K562 (cell line): Measurements from ENCODE around the gene EYA2. TPM values are rescaled to one million over a fixed set of nuclear protein-coding genes. Genes with fewer than 3 reads are reported as not detected.

ENCODE experiments used
- ATAC-seq: fragments of 200-7000 bp; cut with Tn5 transposase; 3 replicates; pipeline ENCODE4 v1.9.1; 2020; ENCODE audit warnings: moderate library complexity
- BruUV-seq: library from RNA; stranded (reverse); fragments of 400-500 nt; replicated peaks from 2 replicates; lab custom pipeline; 2021; lab: Mats Ljungman, UMichigan
- CTCF ChIA-PET: fragments of 300-600 bp; formaldehyde crosslinking; extraction: SDS; loops from one replicate; lab custom pipeline; 2021; ENCODE audit warnings: low intra/inter-chr PET ratio; lab: Yijun Ruan, JAX
- POLR2A ChIA-PET: fragments of 300-600, 350-650 bp; sonication (Branson Sonifier 250); formaldehyde crosslinking; extraction: SDS; loops from one replicate; lab custom pipeline; 2021; ENCODE audit warnings: antibody characterized with exemption, inconsistent platforms; lab: Yijun Ruan, JAX
- DNase-seq, 4 experiments: peaks; one replicate each; pipeline versions ENCODE4 v3.0.0 to v3.0.0-alpha.2; 2011 to 2018; ENCODE audit warnings: low spot score in 3 of 4, mixed read lengths in 3 of 4; ENCODE audit errors: extremely low read depth in 1 of 4
- FAIRE-seq: peaks from 2 replicates; lab custom pipeline; 2011; peaks lifted over from hg19 to GRCh38; lab: Jason Lieb, UNC
- H2AFZ ChIP-seq: 2 replicates; pipeline ENCODE4 v1.6.0; 2011; ENCODE audit warnings: low read depth, low read length, control low read depth, inconsistent platforms
- H3K27ac ChIP-seq: fragments of 200-600 bp; 3 replicates; pipeline ENCODE4 v1.8.0; 2011; ENCODE audit warnings: low read depth, mild to moderate bottlenecking, control low read depth, inconsistent platforms, low read length, moderate library complexity, mixed read lengths; ENCODE audit errors: extremely low read depth
- H3K27me3 ChIP-seq, 2 experiments: fragments of 300-600 bp in 1 of 2; 2 replicates in 1 of 2; 3 replicates in 1 of 2; pipeline versions ENCODE4 v1.6.0 to v1.8.0; 2011; ENCODE audit warnings: inconsistent platforms in 2 of 2, low read length in 2 of 2, mild to moderate bottlenecking in 1 of 2, mixed read lengths in 1 of 2, moderate library complexity in 1 of 2; ENCODE audit not compliant: control insufficient read depth in 2 of 2, insufficient read depth in 2 of 2
- H3K36me3 ChIP-seq: fragments of 300-600 bp; 3 replicates; pipeline ENCODE4 v1.8.0; 2011; ENCODE audit warnings: mild to moderate bottlenecking, low read length, inconsistent platforms; ENCODE audit not compliant: control insufficient read depth, insufficient read depth
- H3K4me1 ChIP-seq, 2 experiments: fragments of 200-600 bp in 1 of 2; replicated peaks in 1 of 2; 2 replicates in 1 of 2; 3 replicates in 1 of 2; pipeline versions ENCODE4 v1.5.1 to v1.8.0; 2011; ENCODE audit warnings: inconsistent platforms in 2 of 2, low read length in 2 of 2, mild to moderate bottlenecking in 1 of 2, mixed read lengths in 1 of 2, moderate library complexity in 1 of 2; ENCODE audit not compliant: control insufficient read depth in 2 of 2, insufficient read depth in 2 of 2
- H3K4me2 ChIP-seq: 2 replicates; pipeline ENCODE4 v1.6.1; 2011; ENCODE audit warnings: low read length, control low read depth, inconsistent platforms, mixed read lengths; ENCODE audit not compliant: insufficient read depth
- H3K4me3 ChIP-seq: fragments of 200-600 bp; sonication (generic), shearing (Covaris generic); 2 replicates; pipeline ENCODE4 v1.5.1; 2016; ENCODE audit warnings: control low read depth, inconsistent platforms
- H3K79me2 ChIP-seq: fragments of 200-600 bp; 3 replicates; pipeline ENCODE4 v1.8.0; 2011; ENCODE audit warnings: low read length, inconsistent platforms; ENCODE audit not compliant: control insufficient read depth, insufficient read depth
- H3K9ac ChIP-seq, 2 experiments: 2 replicates each; pipeline versions ENCODE4 v1.6.0 to v1.6.1; 2011; ENCODE audit warnings: low read depth in 2 of 2, low read length in 2 of 2, control low read depth in 1 of 2, inconsistent platforms in 1 of 2, mild to moderate bottlenecking in 1 of 2, mixed read lengths in 1 of 2; ENCODE audit not compliant: insufficient read depth in 1 of 2
- H3K9me1 ChIP-seq: one replicate; pipeline ENCODE4 v1.6.0; 2011; ENCODE audit warnings: inconsistent platforms, mild to moderate bottlenecking, low read length, moderate library complexity; ENCODE audit not compliant: control insufficient read depth, insufficient read depth
- H3K9me3 ChIP-seq: replicated peaks from 2 replicates; pipeline ENCODE4 v1.5.1; 2011; ENCODE audit warnings: low read depth, low read length, inconsistent platforms; ENCODE audit not compliant: control insufficient read depth, insufficient read depth
- H4K20me1 ChIP-seq: replicated peaks from 2 replicates; pipeline ENCODE4 v1.6.1; 2011; ENCODE audit warnings: low read length, inconsistent platforms, mixed read lengths; ENCODE audit not compliant: control insufficient read depth, insufficient read depth
- ZNF12 ChIP-seq: sonication (generic); formaldehyde crosslinking; IDR thresholded peaks from 2 replicates; pipeline ENCODE4 v1.4.0; 2020; ENCODE audit warnings: mild to moderate bottlenecking, missing genetic modification reagents
- in situ Hi-C: fragments of 300-500 bp; cut with MboI; formaldehyde crosslinking; loops from 4 replicates; pipeline ENCODE4 v1.15.0; 2018; ENCODE audit warnings: inconsistent platforms, mixed read lengths
- intact Hi-C: fragments of 100-400 bp; cut with micrococcal nuclease; formaldehyde crosslinking; loops from 2 replicates; pipeline ENCODE4 v1.14.2; 2022
- polyA plus RNA-seq, 8 experiments: library from polyadenylated mRNA; depleted of rRNA in 4 of 8; stranded (reverse) in 5 of 8; unstranded in 3 of 8; fragments of >200 nt; fragmentation: Nextera tagmentation in 2 of 8; fragmentation: Illumina TruSeq in 1 of 8; extraction: Ambion mirVana in 2 of 8; extraction: Trizol in 1 of 8; gene quantifications; 2 replicates each; pipeline versions ENCODE4 v1.2.1 to v1.2.3, GENCODE V29; 2011 to 2014; ENCODE audit warnings: inconsistent platforms in 1 of 8, missing spikeins in 1 of 8
- total RNA-seq, 7 experiments: library from RNA; depleted of rRNA in 6 of 7; stranded (reverse); fragments of >200 nt in 6 of 7; fragmentation: Illumina TruSeq in 2 of 7; extraction: Trizol in 2 of 7; gene quantifications; 2 replicates each; pipeline versions ENCODE4 v1.2.1 to v1.2.3, GENCODE V29; 2011 to 2021; ENCODE audit warnings: low replicate concordance in 1 of 7
- TF ChIP-seq, protein P1 (sequence below): fragments of 450-650 bp; IDR thresholded peaks from 2 replicates; pipeline ENCODE4 v1.6.1; 2016; ENCODE audit warnings: missing biosample characterization, missing genetic modification characterization
- TF ChIP-seq, protein P2 (sequence below), 2 experiments: fragments of 450-650 bp in 1 of 2; sonication (generic) in 1 of 2; formaldehyde crosslinking; conservative IDR thresholded peaks; 2 replicates each; pipeline versions ENCODE4 v1.4.0 to v1.8.1; 2020 to 2022; ENCODE audit warnings: mild to moderate bottlenecking in 1 of 2, missing genetic modification reagents in 1 of 2

Gene EYA2
- total and polyA plus RNA-seq, 9 of the 15 experiments (the other 6 are each of a cell fraction or from before 2014, with no cell fraction given) = 0.03 TPM; not detected in 8

DNA sequence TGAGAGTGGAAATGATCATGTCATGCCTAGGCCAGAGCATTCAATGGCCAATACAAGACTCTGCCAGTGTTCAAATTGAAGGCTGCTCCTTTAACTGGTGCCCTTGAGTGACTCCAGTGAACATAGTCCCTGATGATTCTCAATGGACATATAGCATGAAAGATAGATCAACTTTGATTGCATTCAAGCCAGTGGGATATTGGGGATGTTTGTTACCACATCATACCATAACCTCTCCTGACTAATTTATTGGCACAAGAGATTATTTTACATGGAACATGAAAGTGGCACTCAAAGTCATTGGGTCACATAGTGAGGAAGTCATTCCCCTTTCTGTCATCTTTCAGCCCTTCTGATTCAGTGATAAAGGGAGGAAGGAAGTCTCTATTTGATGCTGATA lies 139.0 kb downstream of the EYA2 start:
- in situ Hi-C loops = no loop called here
- H3K4me1 ChIP-seq = no peaks in the 10 kb centered on the region
- ATAC-seq = no peak
- TF ChIP-seq, protein P1, sequence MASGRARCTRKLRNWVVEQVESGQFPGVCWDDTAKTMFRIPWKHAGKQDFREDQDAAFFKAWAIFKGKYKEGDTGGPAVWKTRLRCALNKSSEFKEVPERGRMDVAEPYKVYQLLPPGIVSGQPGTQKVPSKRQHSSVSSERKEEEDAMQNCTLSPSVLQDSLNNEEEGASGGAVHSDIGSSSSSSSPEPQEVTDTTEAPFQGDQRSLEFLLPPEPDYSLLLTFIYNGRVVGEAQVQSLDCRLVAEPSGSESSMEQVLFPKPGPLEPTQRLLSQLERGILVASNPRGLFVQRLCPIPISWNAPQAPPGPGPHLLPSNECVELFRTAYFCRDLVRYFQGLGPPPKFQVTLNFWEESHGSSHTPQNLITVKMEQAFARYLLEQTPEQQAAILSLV = no peak
- TF ChIP-seq, protein P2, sequence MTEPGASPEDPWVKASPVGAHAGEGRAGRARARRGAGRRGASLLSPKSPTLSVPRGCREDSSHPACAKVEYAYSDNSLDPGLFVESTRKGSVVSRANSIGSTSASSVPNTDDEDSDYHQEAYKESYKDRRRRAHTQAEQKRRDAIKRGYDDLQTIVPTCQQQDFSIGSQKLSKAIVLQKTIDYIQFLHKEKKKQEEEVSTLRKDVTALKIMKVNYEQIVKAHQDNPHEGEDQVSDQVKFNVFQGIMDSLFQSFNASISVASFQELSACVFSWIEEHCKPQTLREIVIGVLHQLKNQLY (CRISPR knock-in tag; conservative IDR thresholded peaks at IDR 0.05) = no peak
- peak; percentile 87 for TF ChIP-seq ZNF12 (CRISPR knock-in tag)
- TF ChIP-seq, all 486 proteins: peak for 1
- H3K4me3 ChIP-seq = no peak overlapping the region
- CTCF ChIA-PET = no interaction called here
- H3K4me2 ChIP-seq = no peak overlapping the region
- intact Hi-C loops = no loop called here
- POLR2A ChIA-PET = no interaction called here
- H4K20me1 ChIP-seq = no peaks in the 10 kb centered on the region
- H3K79me2 ChIP-seq = no peaks in the 10 kb centered on the region
- H3K27me3 ChIP-seq = peaks cover 0 to 38% of the 10 kb centered on the region in 2 experiments; a peak in 1 of 5 replicates
- no peak overlapping the region for H3K9ac ChIP-seq
- no TSS peak for BruUV-seq
- no peaks in the 10 kb centered on the region for H3K9me1 ChIP-seq
- no peak overlapping the region for H3K27ac ChIP-seq
- no peaks in the 10 kb centered on the region for H3K36me3 ChIP-seq
- no peaks in the 10 kb centered on the region for H3K9me3 ChIP-seq
- FAIRE-seq (no peak), DNase-seq (no peak)
- no peak overlapping the region for H2AFZ ChIP-seq
